Osteocyte (in vitro differentiated cells): ENCODE data around the gene MAP3K14. TPM values are rescaled to one million over a fixed set of nuclear protein-coding genes. Genes with fewer than 3 reads are reported as not detected.

ENCODE experiments used
- DNase-seq: peaks from one replicate; pipeline ENCODE4 v3.0.0; 2021; ENCODE audit warnings: mixed read lengths; ENCODE audit not compliant: unreplicated experiment; ENCODE audit errors: extremely low spot score
- H3K27ac Mint-ChIP-seq: one replicate; pipeline ENCODE4 v1.8.0; 2021; ENCODE audit warnings: mild to moderate bottlenecking, mixed read lengths; ENCODE audit not compliant: unreplicated experiment
- H3K27me3 Mint-ChIP-seq: one replicate; pipeline ENCODE4 v1.8.0; 2021; ENCODE audit warnings: mixed read lengths; ENCODE audit not compliant: unreplicated experiment
- H3K36me3 Mint-ChIP-seq: one replicate; pipeline ENCODE4 v1.8.0; 2021; ENCODE audit warnings: mixed read lengths; ENCODE audit not compliant: unreplicated experiment
- H3K4me1 Mint-ChIP-seq: one replicate; pipeline ENCODE4 v1.8.0; 2021; ENCODE audit warnings: mixed read lengths; ENCODE audit not compliant: unreplicated experiment
- H3K4me3 Mint-ChIP-seq: one replicate; pipeline ENCODE4 v1.8.0; 2021; ENCODE audit warnings: mild to moderate bottlenecking, moderate library complexity, mixed read lengths; ENCODE audit not compliant: unreplicated experiment
- H3K9me3 Mint-ChIP-seq: one replicate; pipeline ENCODE4 v1.8.0; 2021; ENCODE audit warnings: mixed read lengths; ENCODE audit not compliant: unreplicated experiment
- CTCF ChIP-seq: fragments of 200-600 bp; sonication (generic); IDR thresholded peaks from 2 replicates; pipeline ENCODE4 v1.5.0; 2021; ENCODE audit warnings: antibody characterized with exemption, mild to moderate bottlenecking, moderate library complexity
- total RNA-seq: library from RNA; stranded (reverse); gene quantifications from 2 replicates; pipeline ENCODE4 v1.2.1, GENCODE V29; 2021

MAP3K14 gene
- total RNA-seq, 1 donor from 2014 or later = 13.2 TPM

GRCh38 chr17:45338996-45339535 is 22.2 kb upstream of the MAP3K14 start:
- TF ChIP-seq CTCF = no peak
- Mint-ChIP-seq H3K27ac (no peak overlapping the region), H3K27me3 (no peaks in the 10 kb centered on the region)

GRCh38 chr17:45338023-45338781 is 21.4 kb upstream of the MAP3K14 start:
- H3K27ac Mint-ChIP-seq = no peak overlapping the region
- H3K4me1 Mint-ChIP-seq = peaks cover 44% of the 10 kb centered on the region
- H3K4me3 Mint-ChIP-seq = no peak overlapping the region
- H3K27me3 Mint-ChIP-seq = no peaks in the 10 kb centered on the region
- no peak for TF ChIP-seq CTCF
- no peaks in the 10 kb centered on the region for H3K9me3 Mint-ChIP-seq
- no peaks in the 10 kb centered on the region for H3K36me3 Mint-ChIP-seq
- DNase-seq = no peak

More at GRCh38 chr17:45338996-45339535, 22.2 kb upstream of the MAP3K14 start:
- Mint-ChIP-seq H3K4me1 (peaks cover 39% of the 10 kb centered on the region), H3K36me3 (no peaks in the 10 kb centered on the region), H3K4me3 (no peak overlapping the region), H3K9me3 (no peaks in the 10 kb centered on the region)
- DNase-seq = no peak

- Mint-ChIP-seq H3K4me3 (no peak overlapping the region), H3K36me3 (no peaks in the 10 kb centered on the region), H3K27ac (no peak overlapping the region), H3K9me3 (no peaks in the 10 kb centered on the region), H3K27me3 (no peaks in the 10 kb centered on the region), H3K4me1 (peaks cover 38% of the 10 kb centered on the region)
- no peak for DNase-seq
- no peak for TF ChIP-seq CTCF
Observed at GRCh38 chr17:45336390-45337182, 19.8 kb upstream of the MAP3K14 start.

- H3K36me3 Mint-ChIP-seq = no peaks in the 10 kb centered on the region
- no peaks in the 10 kb centered on the region for H3K9me3 Mint-ChIP-seq
- no peak for DNase-seq
- no peak overlapping the region for H3K27ac Mint-ChIP-seq
- H3K4me1 Mint-ChIP-seq = peaks cover 29% of the 10 kb centered on the region
- H3K27me3 Mint-ChIP-seq = no peaks in the 10 kb centered on the region
- H3K4me3 Mint-ChIP-seq = no peak overlapping the region
- no peak for TF ChIP-seq CTCF
Observed at GRCh38 chr17:45335721-45336120, 18.9 kb upstream of the MAP3K14 start.
